ENCODE results near the gene CLEC4C. TPM values are rescaled to one million over a fixed set of nuclear protein-coding genes. Genes with fewer than 3 reads are reported as not detected.
"Not testable (repeated sequence)": the region's sequence is repeated elsewhere in the genome, so short reads cannot be mapped to it uniquely, and the experiment has no call there.

Gene CLEC4C
- total RNA-seq, 1 experiment from 2014 or later, result not detected

- in situ Hi-C loops (cut with HindIII; ENCODE audit: low pct_unique_long_range_greater_than_20kb, low sequenced_read_pairs), result no loop called here
- DNase-seq (ENCODE audit: low read depth), result no peak
These were observed 15.7 kb downstream of the CLEC4C start for GRCh38 chr12:7731486-7731885.

- DNase-seq (ENCODE audit: low read depth); in situ Hi-C loops (cut with HindIII; ENCODE audit: low pct_unique_long_range_greater_than_20kb, low sequenced_read_pairs): not testable (repeated sequence)
These were observed 16.2 kb downstream of the CLEC4C start for GRCh38 chr12:7730984-7731383.

- in situ Hi-C loops (cut with HindIII; ENCODE audit: low pct_unique_long_range_greater_than_20kb, low sequenced_read_pairs), result no loop called here
- no peak for DNase-seq (ENCODE audit: low read depth)
These were observed 17.4 kb downstream of the CLEC4C start for GRCh38 chr12:7729746-7730145.

GRCh38 chr12:7723926-7724325 lies 23.2 kb downstream of the CLEC4C start:
- in situ Hi-C loops (cut with HindIII; ENCODE audit: low pct_unique_long_range_greater_than_20kb, low sequenced_read_pairs), result no loop called here

GRCh38 chr12:7719946-7720730 lies 27.0 kb downstream of the CLEC4C start:
- no peak for DNase-seq (ENCODE audit: low read depth)
- in situ Hi-C loops (cut with HindIII; ENCODE audit: low pct_unique_long_range_greater_than_20kb, low sequenced_read_pairs), result no loop called here

More at GRCh38 chr12:7723926-7724325, 23.2 kb downstream of the CLEC4C start:
- DNase-seq (ENCODE audit: low read depth), result no peak

- no peak for DNase-seq (ENCODE audit: low read depth)
- in situ Hi-C loops (cut with HindIII; ENCODE audit: low pct_unique_long_range_greater_than_20kb, low sequenced_read_pairs), result no loop called here
These were observed 30.8 kb downstream of the CLEC4C start for GRCh38 chr12:7716381-7716780.

GRCh38 chr12:7712841-7713442 lies 34.2 kb downstream of the CLEC4C start:
- in situ Hi-C loops (cut with HindIII; ENCODE audit: low pct_unique_long_range_greater_than_20kb, low sequenced_read_pairs), result no loop called here

GRCh38 chr12:7711133-7711532 lies 36.0 kb downstream of the CLEC4C start, which contains the start of gene DPPA3:
DPPA3 (plus strand) TSS chr12:7711433; CDS start chr12:7711571, 138 bp downstream.
- in situ Hi-C loops (cut with HindIII; ENCODE audit: low pct_unique_long_range_greater_than_20kb, low sequenced_read_pairs), result no loop called here
- no peak for DNase-seq (ENCODE audit: low read depth)

More at GRCh38 chr12:7712841-7713442, 34.2 kb downstream of the CLEC4C start:
- DNase-seq (ENCODE audit: low read depth), result no peak

GRCh38 chr12:7709969-7710675 lies 37.1 kb downstream of the CLEC4C start:
- in situ Hi-C loops (cut with HindIII; ENCODE audit: low pct_unique_long_range_greater_than_20kb, low sequenced_read_pairs), result no loop called here
- DNase-seq (ENCODE audit: low read depth), result no peak

GRCh38 chr12:7705846-7706245 lies 41.3 kb downstream of the CLEC4C start:
- in situ Hi-C loops (cut with HindIII; ENCODE audit: low pct_unique_long_range_greater_than_20kb, low sequenced_read_pairs), result no loop called here
- no peak for DNase-seq (ENCODE audit: low read depth)

GRCh38 chr12:7695566-7696197 lies 51.5 kb downstream of the CLEC4C start, which contains the start of gene GDF3:
GDF3 (minus strand) TSS chr12:7695775; CDS start chr12:7695728, 47 bp downstream.
- no peak for DNase-seq (ENCODE audit: low read depth)

GRCh38 chr12:7695237-7695560 lies 52.0 kb downstream of the CLEC4C start:
- DNase-seq (ENCODE audit: low read depth), result no peak
- in situ Hi-C loops (cut with HindIII; ENCODE audit: low pct_unique_long_range_greater_than_20kb, low sequenced_read_pairs), result no loop called here

More at GRCh38 chr12:7695566-7696197, 51.5 kb downstream of the CLEC4C start, which contains the start of gene GDF3:
- in situ Hi-C loops (cut with HindIII; ENCODE audit: low pct_unique_long_range_greater_than_20kb, low sequenced_read_pairs), result no loop called here

GRCh38 chr12:7694556-7695236 lies 52.5 kb downstream of the CLEC4C start:
- in situ Hi-C loops (cut with HindIII; ENCODE audit: low pct_unique_long_range_greater_than_20kb, low sequenced_read_pairs), result no loop called here
- no peak for DNase-seq (ENCODE audit: low read depth)

- no peak for DNase-seq (ENCODE audit: low read depth)
- in situ Hi-C loops (cut with HindIII; ENCODE audit: low pct_unique_long_range_greater_than_20kb, low sequenced_read_pairs), result no loop called here
These were observed 53.4 kb downstream of the CLEC4C start for GRCh38 chr12:7693793-7694192.

GRCh38 chr12:7681535-7681934 lies 65.6 kb downstream of the CLEC4C start:
- no peak for DNase-seq (ENCODE audit: low read depth)
- in situ Hi-C loops (cut with HindIII; ENCODE audit: low pct_unique_long_range_greater_than_20kb, low sequenced_read_pairs), result no loop called here
